Ishikawa (cell line): ENCODE measurements around the gene MOGAT1.

Experiments
- CEBPB ChIP-seq: IDR thresholded peaks from 2 replicates; pipeline ENCODE4 v1.6.1; 2012
- CREB1 ChIP-seq: IDR thresholded peaks from 2 replicates; pipeline ENCODE4 v1.6.1; 2012; ENCODE audit warnings: low read depth
- EGR1 ChIP-seq: IDR thresholded peaks from 2 replicates; pipeline ENCODE4 v1.6.1; 2012
- EP300 ChIP-seq: IDR thresholded peaks from 2 replicates; pipeline ENCODE4 v1.6.1; 2012; ENCODE audit warnings: borderline replicate concordance
- FOXM1 ChIP-seq: IDR thresholded peaks from 2 replicates; pipeline ENCODE4 v1.6.1; 2012; ENCODE audit warnings: low read depth, borderline replicate concordance
- MAX ChIP-seq: IDR thresholded peaks from 2 replicates; pipeline ENCODE4 v1.6.1; 2012
- NFIC ChIP-seq: IDR thresholded peaks from 2 replicates; pipeline ENCODE4 v1.6.1; 2012
- RAD21 ChIP-seq: IDR thresholded peaks from 2 replicates; pipeline ENCODE4 v1.6.1; 2012; ENCODE audit warnings: low read depth
- REST ChIP-seq: IDR thresholded peaks from 2 replicates; pipeline ENCODE4 v1.6.1; 2012; ENCODE audit warnings: low read depth, mild to moderate bottlenecking
- TAF1 ChIP-seq: IDR thresholded peaks from 2 replicates; pipeline ENCODE4 v1.6.1; 2012; ENCODE audit warnings: low read depth, mild to moderate bottlenecking
- TCF12 ChIP-seq: IDR thresholded peaks from 2 replicates; pipeline ENCODE4 v1.6.1; 2012; ENCODE audit warnings: low read depth
- TEAD4 ChIP-seq: IDR thresholded peaks from 2 replicates; pipeline ENCODE4 v1.6.1; 2012
- USF1 ChIP-seq: IDR thresholded peaks from 2 replicates; pipeline ENCODE4 v1.6.1; 2012
- YY1 ChIP-seq: IDR thresholded peaks from 2 replicates; pipeline ENCODE4 v1.6.1; 2012; ENCODE audit warnings: low read depth
- ZBTB7A ChIP-seq: IDR thresholded peaks from 2 replicates; pipeline ENCODE4 v1.6.1; 2012; ENCODE audit warnings: low read depth

The MOGAT1 gene

GRCh38 chr2:222711315-222711940, 40.0 kb downstream of the MOGAT1 start:
- TF ChIP-seq RAD21 (no peak), TEAD4 (no peak), TAF1 (no peak), YY1 (no peak), NFIC (no peak), TCF12 (no peak), ZBTB7A (no peak), MAX (no peak)

GRCh38 chr2:222713002-222713401, 41.5 kb downstream of the MOGAT1 start:
- no peak for TF ChIP-seq RAD21
- no peak for TF ChIP-seq TCF12
- TF ChIP-seq YY1, result no peak
- TF ChIP-seq FOXM1, result no peak

- TF ChIP-seq MAX, result no peak
- TF ChIP-seq CREB1, result no peak
- no peak for TF ChIP-seq TCF12
- TF ChIP-seq YY1, result no peak
- TF ChIP-seq ZBTB7A, result no peak
- no peak for TF ChIP-seq RAD21
- no peak for TF ChIP-seq NFIC
- TF ChIP-seq REST, result no peak
- no peak for TF ChIP-seq EP300
- TF ChIP-seq USF1, result no peak
- TF ChIP-seq TAF1, result no peak
- no peak for TF ChIP-seq CEBPB
- TF ChIP-seq FOXM1, result no peak
- TF ChIP-seq TEAD4, result no peak
These were observed 43.1 kb downstream of the MOGAT1 start for GRCh38 chr2:222714361-222715241.

DNA sequence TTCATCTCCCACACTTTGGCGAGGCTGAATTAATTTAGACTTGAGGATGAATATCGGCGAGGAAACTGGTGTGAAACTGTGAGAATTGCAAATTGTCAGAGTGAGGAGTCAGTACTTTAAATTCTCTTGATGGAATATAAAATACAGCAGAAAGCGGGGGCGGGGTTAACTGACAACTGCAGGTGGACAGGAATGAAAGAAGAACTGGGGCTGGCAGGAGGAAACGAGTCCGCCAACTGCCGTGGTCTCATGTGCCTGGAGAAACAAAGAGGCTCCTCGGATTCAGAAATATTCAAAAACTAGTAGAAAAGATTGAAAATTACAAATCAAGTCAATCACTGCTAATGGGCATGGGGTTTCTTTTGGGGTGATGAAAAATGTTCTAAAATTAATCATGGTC, 44.3 kb downstream of the MOGAT1 start:
- TF ChIP-seq YY1 (no peak), USF1 (no peak), FOXM1 (no peak), ZBTB7A (no peak), CEBPB (no peak), REST (no peak), TAF1 (no peak), RAD21 (no peak), CREB1 (no peak)

- TF ChIP-seq MAX (no peak), CEBPB (no peak), TAF1 (no peak), CREB1 (no peak), EGR1 (no peak), REST (no peak), RAD21 (no peak), FOXM1 (no peak), TCF12 (no peak), EP300 (no peak)
These were observed 51.0 kb downstream of the MOGAT1 start for GRCh38 chr2:222722327-222722946.
